Activated T-cell treated with anti-CD3 and anti-CD28 coated beads, Interleukin-2, amount 50 U/mL, for 4 hours (primary cell): ENCODE measurements around the gene COPS4. TPM values are rescaled to one million over a fixed set of nuclear protein-coding genes. Genes with fewer than 3 reads are reported as not detected.
"Not testable (repeated sequence)": the region's sequence is repeated elsewhere in the genome, so short reads cannot be mapped to it uniquely, and the experiment has no call there.

Experiments used
- ATAC-seq, 2 donors: fragments of 200-7000 bp; cut with Tn5 transposase; one replicate each; pipeline ENCODE4 v1.10.0; 2021
- DNase-seq: peaks from one replicate; pipeline ENCODE4 v3.0.0-alpha.2; 2020
- H3K27me3 Mint-ChIP-seq: one replicate; pipeline ENCODE4 v1.8.0; 2021; ENCODE audit warnings: low read depth, mixed read lengths
- H3K36me3 Mint-ChIP-seq: one replicate; pipeline ENCODE4 v1.8.0; 2022; ENCODE audit warnings: mixed read lengths; ENCODE audit not compliant: insufficient read depth
- H3K4me1 Mint-ChIP-seq: one replicate; pipeline ENCODE4 v1.8.0; 2021; ENCODE audit warnings: low read depth, mixed read lengths
- H3K4me3 Mint-ChIP-seq: one replicate; pipeline ENCODE4 v1.8.0; 2021; ENCODE audit warnings: mild to moderate bottlenecking, moderate library complexity, mixed read lengths
- H3K9me3 Mint-ChIP-seq: one replicate; pipeline ENCODE4 v1.8.0; 2021; ENCODE audit warnings: mixed read lengths
- total RNA-seq, 3 donors: library from RNA; stranded (reverse); gene quantifications; one replicate each; pipeline ENCODE4 v1.2.1, GENCODE V29; 2021

Gene COPS4
- 10 to 100 TPM; 40.7 to 43.1 (median 41.2) TPM for total RNA-seq

- DNase-seq, result peak; percentile 91
- peak; percentile 98 to 99 for ATAC-seq
- peak within 1 kb of the TSS; percentile 93 for H3K4me3 Mint-ChIP-seq
- no peaks in the 10 kb centered on the region for H3K27me3 Mint-ChIP-seq
- no peaks in the 10 kb centered on the region for H3K9me3 Mint-ChIP-seq
- no peaks in the 10 kb centered on the region for H3K36me3 Mint-ChIP-seq
- peaks cover 31% of the 10 kb centered on the region for H3K4me1 Mint-ChIP-seq
Measured at GRCh38 chr4:83034630-83035494, at the start of gene COPS4. COPS4 (plus strand) TSS chr4:83035183; CDS start chr4:83035225, 42 bp downstream.

GRCh38 chr4:82987519-82987918 lies 47.5 kb upstream of the COPS4 start:
- H3K27me3 Mint-ChIP-seq, H3K4me3 Mint-ChIP-seq, H3K9me3 Mint-ChIP-seq, ATAC-seq, DNase-seq: not testable (repeated sequence)
- H3K4me1 Mint-ChIP-seq, result peaks cover 24% of the 10 kb centered on the region
- H3K36me3 Mint-ChIP-seq, result peaks cover 12% of the 10 kb centered on the region

- Mint-ChIP-seq H3K4me3 (no peak overlapping the region), H3K36me3 (peaks cover 12% of the 10 kb centered on the region), H3K27me3 (no peaks in the 10 kb centered on the region), H3K9me3 (no peaks in the 10 kb centered on the region), H3K4me1 (peaks cover 24% of the 10 kb centered on the region)
- DNase-seq (no peak), ATAC-seq (no peak)
Measured at GRCh38 chr4:82988323-82988832, 46.6 kb upstream of the COPS4 start.

- peak; percentile 48 to 67 for ATAC-seq
- no peak for DNase-seq
- Mint-ChIP-seq H3K4me1 (peaks cover 17% of the 10 kb centered on the region), H3K27me3 (no peaks in the 10 kb centered on the region), H3K9me3 (no peaks in the 10 kb centered on the region), H3K4me3 (peak overlapping the region; percentile 42), H3K36me3 (peaks cover 6% of the 10 kb centered on the region)
Measured at GRCh38 chr4:82989575-82990429, 45.2 kb upstream of the COPS4 start.

- no peak for DNase-seq
- H3K9me3 Mint-ChIP-seq, result no peaks in the 10 kb centered on the region
- no peaks in the 10 kb centered on the region for H3K27me3 Mint-ChIP-seq
- H3K36me3 Mint-ChIP-seq, result peaks cover 3% of the 10 kb centered on the region
- H3K4me1 Mint-ChIP-seq, result peaks cover 13% of the 10 kb centered on the region
- ATAC-seq, result no peak
- H3K4me3 Mint-ChIP-seq, result no peak overlapping the region
Measured at GRCh38 chr4:82994834-82995233, 40.1 kb upstream of the COPS4 start.

- no peaks in the 10 kb centered on the region for H3K9me3 Mint-ChIP-seq
Measured at GRCh38 chr4:82998898-82999297, 36.1 kb upstream of the COPS4 start.

GRCh38 chr4:83002329-83002728 lies 32.7 kb upstream of the COPS4 start:
- DNase-seq (no peak), ATAC-seq (no peak)
- Mint-ChIP-seq H3K9me3 (no peaks in the 10 kb centered on the region), H3K27me3 (no peaks in the 10 kb centered on the region), H3K36me3 (peaks cover 5% of the 10 kb centered on the region), H3K4me1 (peaks cover 21% of the 10 kb centered on the region), H3K4me3 (no peak overlapping the region)

More at GRCh38 chr4:82998898-82999297, 36.1 kb upstream of the COPS4 start:
- H3K27me3 Mint-ChIP-seq, result no peaks in the 10 kb centered on the region
- DNase-seq (no peak), ATAC-seq (no peak)
- H3K4me1 Mint-ChIP-seq, result peaks cover 12% of the 10 kb centered on the region
- H3K36me3 Mint-ChIP-seq, result peaks cover 5% of the 10 kb centered on the region
- H3K4me3 Mint-ChIP-seq, result no peak overlapping the region

GRCh38 chr4:83003044-83003791 lies 31.8 kb upstream of the COPS4 start:
- not testable (repeated sequence) for H3K4me3 Mint-ChIP-seq, H3K36me3 Mint-ChIP-seq, DNase-seq, H3K9me3 Mint-ChIP-seq, H3K27me3 Mint-ChIP-seq, ATAC-seq
- H3K4me1 Mint-ChIP-seq, result peaks cover 30% of the 10 kb centered on the region

- DNase-seq, result no peak
- Mint-ChIP-seq H3K4me1 (peaks cover 56% of the 10 kb centered on the region), H3K27me3 (no peaks in the 10 kb centered on the region), H3K36me3 (peaks cover 2% of the 10 kb centered on the region), H3K4me3 (peak overlapping the region; percentile 91), H3K9me3 (no peaks in the 10 kb centered on the region)
- ATAC-seq, result no peak
Measured at GRCh38 chr4:83009529-83009928, 25.5 kb upstream of the COPS4 start.

- Mint-ChIP-seq H3K4me1 (peaks cover 56% of the 10 kb centered on the region), H3K27me3 (no peaks in the 10 kb centered on the region), H3K9me3 (no peaks in the 10 kb centered on the region), H3K36me3 (peaks cover 2% of the 10 kb centered on the region), H3K4me3 (peak overlapping the region; percentile 91)
- ATAC-seq (peak in 1 of 2 donors; percentile 3), DNase-seq (no peak)
Measured at GRCh38 chr4:83010111-83010521, 24.9 kb upstream of the COPS4 start.

- peaks cover 53% of the 10 kb centered on the region for H3K4me1 Mint-ChIP-seq
- H3K9me3 Mint-ChIP-seq, result no peaks in the 10 kb centered on the region
- H3K36me3 Mint-ChIP-seq, result peaks cover 2% of the 10 kb centered on the region
- ATAC-seq (peak; percentile 64 to 66), DNase-seq (peak; percentile 79)
- no peaks in the 10 kb centered on the region for H3K27me3 Mint-ChIP-seq
- H3K4me3 Mint-ChIP-seq, result peak within 1 kb of the TSS; percentile 91
Measured at GRCh38 chr4:83010522-83011318, 24.3 kb upstream of the COPS4 start, which contains the start of gene LIN54. LIN54 (minus strand) TSS chr4:83010823; CDS start chr4:82984844, 25,979 bp downstream.

- no peak for DNase-seq
- ATAC-seq, result no peak
- H3K27me3 Mint-ChIP-seq, result no peaks in the 10 kb centered on the region
- H3K4me1 Mint-ChIP-seq, result peaks cover 47% of the 10 kb centered on the region
- H3K4me3 Mint-ChIP-seq, result peak overlapping the region; percentile 91
- peaks cover 2% of the 10 kb centered on the region for H3K36me3 Mint-ChIP-seq
- no peaks in the 10 kb centered on the region for H3K9me3 Mint-ChIP-seq
Measured at GRCh38 chr4:83011689-83012199, 23.2 kb upstream of the COPS4 start.

- Mint-ChIP-seq H3K27me3 (no peaks in the 10 kb centered on the region), H3K9me3 (no peaks in the 10 kb centered on the region), H3K4me3 (peak overlapping the region; percentile 91), H3K36me3 (peaks cover 2% of the 10 kb centered on the region), H3K4me1 (peaks cover 46% of the 10 kb centered on the region)
- ATAC-seq (peak; percentile 3 to 8), DNase-seq (no peak)
Measured at GRCh38 chr4:83012200-83012686, 22.7 kb upstream of the COPS4 start.
